GM21717 (cell line): ENCODE results near the gene SLX1A.
"Not testable (repeated sequence)": the region's sequence is repeated elsewhere in the genome, so short reads cannot be mapped to it uniquely, and the experiment has no call there.

Experiments used
- ATAC-seq: cut with Tn5 transposase; IDR thresholded peaks from one replicate; pipeline ENCODE4 v1.9.1; 2021; ENCODE audit warnings: mild to moderate bottlenecking, moderate library complexity; ENCODE audit not compliant: unreplicated experiment

The SLX1A gene

GRCh38 chr16:30184096-30184890 lies 9.4 kb upstream of the SLX1A start:
- ATAC-seq = peak; percentile 28

- no peak for ATAC-seq
These were observed 8.6 kb upstream of the SLX1A start for GRCh38 chr16:30184891-30185682.

GRCh38 chr16:30185683-30186421 lies 7.8 kb upstream of the SLX1A start:
- ATAC-seq = no peak

GRCh38 chr16:30186444-30186781 lies 7.3 kb upstream of the SLX1A start:
- ATAC-seq = no peak

GRCh38 chr16:30186782-30187555 lies 6.7 kb upstream of the SLX1A start:
- no peak for ATAC-seq

GRCh38 chr16:30187556-30187865 lies 6.2 kb upstream of the SLX1A start:
- ATAC-seq = no peak

GRCh38 chr16:30187971-30188561 lies 5.6 kb upstream of the SLX1A start:
- no peak for ATAC-seq

- not testable (repeated sequence) for ATAC-seq
These were observed 2.5 kb upstream of the SLX1A start for GRCh38 chr16:30191158-30191557.

- peak; percentile 10 for ATAC-seq
These were observed 577 bp upstream of the SLX1A start for GRCh38 chr16:30193098-30193497.

GRCh38 chr16:30194172-30194925 lies 674 bp downstream of the SLX1A start:
- ATAC-seq = peak; percentile 61

- ATAC-seq = not testable (repeated sequence)
These were observed 3.3 kb downstream of the SLX1A start for GRCh38 chr16:30197001-30197400.

GRCh38 chr16:30199049-30199448 lies 5.4 kb downstream of the SLX1A start, which contains the start of gene SULT1A3:
Gene SULT1A3, plus strand, starts transcription at chr16:30199255. Its CDS starts 1,474 bp downstream, at chr16:30200729.
- not testable (repeated sequence) for ATAC-seq

- not testable (repeated sequence) for ATAC-seq
These were observed 6.1 kb downstream of the SLX1A start for GRCh38 chr16:30199608-30200343.

GRCh38 chr16:30205541-30206236 lies 12.0 kb downstream of the SLX1A start:
- ATAC-seq = not testable (repeated sequence)

- not testable (repeated sequence) for ATAC-seq
These were observed 12.6 kb downstream of the SLX1A start for GRCh38 chr16:30206252-30206651.

GRCh38 chr16:30207063-30207704 lies 13.5 kb downstream of the SLX1A start:
- not testable (repeated sequence) for ATAC-seq

GRCh38 chr16:30209032-30209431 lies 15.4 kb downstream of the SLX1A start:
- ATAC-seq = not testable (repeated sequence)

GRCh38 chr16:30211414-30211813 lies 17.7 kb downstream of the SLX1A start:
- not testable (repeated sequence) for ATAC-seq
